Measurements from ENCODE around the gene CAV1.

GRCh38 chr7:116530107-116530820, 5.4 kb downstream of the CAV1 start:
- TF ChIP-seq, protein P1, sequence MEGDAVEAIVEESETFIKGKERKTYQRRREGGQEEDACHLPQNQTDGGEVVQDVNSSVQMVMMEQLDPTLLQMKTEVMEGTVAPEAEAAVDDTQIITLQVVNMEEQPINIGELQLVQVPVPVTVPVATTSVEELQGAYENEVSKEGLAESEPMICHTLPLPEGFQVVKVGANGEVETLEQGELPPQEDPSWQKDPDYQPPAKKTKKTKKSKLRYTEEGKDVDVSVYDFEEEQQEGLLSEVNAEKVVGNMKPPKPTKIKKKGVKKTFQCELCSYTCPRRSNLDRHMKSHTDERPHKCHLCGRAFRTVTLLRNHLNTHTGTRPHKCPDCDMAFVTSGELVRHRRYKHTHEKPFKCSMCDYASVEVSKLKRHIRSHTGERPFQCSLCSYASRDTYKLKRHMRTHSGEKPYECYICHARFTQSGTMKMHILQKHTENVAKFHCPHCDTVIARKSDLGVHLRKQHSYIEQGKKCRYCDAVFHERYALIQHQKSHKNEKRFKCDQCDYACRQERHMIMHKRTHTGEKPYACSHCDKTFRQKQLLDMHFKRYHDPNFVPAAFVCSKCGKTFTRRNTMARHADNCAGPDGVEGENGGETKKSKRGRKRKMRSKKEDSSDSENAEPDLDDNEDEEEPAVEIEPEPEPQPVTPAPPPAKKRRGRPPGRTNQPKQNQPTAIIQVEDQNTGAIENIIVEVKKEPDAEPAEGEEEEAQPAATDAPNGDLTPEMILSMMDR (conservative IDR thresholded peaks at IDR 0.05; ENCODE audit: low read depth in 2 of 2) = no peak
- TF ChIP-seq EZH2phosphoT487 (IDR thresholded peaks at IDR 0.05; ENCODE audit: unreplicated experiment) (no peak), CREB1 (CRISPR knock-in tag; IDR thresholded peaks at IDR 0.05; ENCODE audit: low read depth) (no peak)
- TF ChIP-seq, protein P2, sequence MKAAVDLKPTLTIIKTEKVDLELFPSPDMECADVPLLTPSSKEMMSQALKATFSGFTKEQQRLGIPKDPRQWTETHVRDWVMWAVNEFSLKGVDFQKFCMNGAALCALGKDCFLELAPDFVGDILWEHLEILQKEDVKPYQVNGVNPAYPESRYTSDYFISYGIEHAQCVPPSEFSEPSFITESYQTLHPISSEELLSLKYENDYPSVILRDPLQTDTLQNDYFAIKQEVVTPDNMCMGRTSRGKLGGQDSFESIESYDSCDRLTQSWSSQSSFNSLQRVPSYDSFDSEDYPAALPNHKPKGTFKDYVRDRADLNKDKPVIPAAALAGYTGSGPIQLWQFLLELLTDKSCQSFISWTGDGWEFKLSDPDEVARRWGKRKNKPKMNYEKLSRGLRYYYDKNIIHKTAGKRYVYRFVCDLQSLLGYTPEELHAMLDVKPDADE (IDR thresholded peaks at IDR 0.05) = no peak
